ENCODE results near the gene GTF2H4. TPM values are rescaled to one million over a fixed set of nuclear protein-coding genes. Genes with fewer than 3 reads are reported as not detected.
"Not testable (repeated sequence)": the region's sequence is repeated elsewhere in the genome, so short reads cannot be mapped to it uniquely, and the experiment has no call there.

The GTF2H4 gene
- total RNA-seq = 10 to 100 TPM in 3 of 4 donors, 1 to 10 TPM in 1; 9.4 to 16.4 (median 11.8) TPM

DNA sequence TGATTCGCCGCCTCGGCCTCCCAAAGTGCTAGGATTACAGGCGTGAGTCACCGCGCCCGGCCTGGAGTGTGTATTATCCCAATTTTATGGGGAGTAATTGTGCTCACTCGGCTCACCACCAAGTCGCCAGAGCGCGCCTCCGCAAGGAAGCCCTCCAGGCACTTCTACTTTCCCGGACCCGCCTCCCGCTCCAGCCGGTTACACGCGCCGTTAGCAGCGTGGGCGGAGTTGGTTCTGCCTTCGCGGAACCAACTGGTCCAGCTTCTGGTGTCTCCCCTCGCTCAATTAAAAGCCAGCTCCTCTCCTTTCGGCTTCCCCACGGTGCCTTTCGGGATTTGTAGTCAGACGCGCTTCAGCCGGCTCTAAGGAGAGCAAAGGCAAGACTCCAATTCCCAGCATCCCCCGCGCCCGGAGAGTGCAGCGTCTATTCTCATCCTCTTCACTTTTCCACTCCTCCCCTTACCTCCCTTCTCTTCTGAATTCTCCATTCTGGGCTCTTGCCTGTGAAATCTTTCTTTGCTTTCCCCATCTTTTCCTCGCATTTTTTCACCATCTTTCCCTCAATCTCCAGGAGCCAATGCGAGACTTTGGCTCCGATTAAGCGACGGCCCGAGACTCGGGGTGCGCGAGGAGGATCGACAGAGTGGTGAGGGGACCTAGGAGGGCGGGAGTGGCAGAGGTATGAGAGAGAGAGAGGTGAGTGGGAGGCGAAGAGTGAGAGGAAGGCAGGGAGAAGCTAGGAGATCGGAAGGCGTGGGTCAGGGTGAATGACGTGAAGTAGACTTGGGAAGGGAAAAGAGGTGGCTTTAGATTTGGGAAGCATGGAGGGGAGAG, at the start of gene GTF2H4:
Gene GTF2H4, plus strand, starts transcription at position 450 of the 834 bp plus-strand sequence.
- Histone ChIP-seq H3K27ac (peak within 1 kb of the TSS; percentile 32 to 77 (median 58)), H3K9me3 (no peaks in the 10 kb centered on the region), H3K27me3 (no peaks in the 10 kb centered on the region), H3K4me3 (peak within 1 kb of the TSS; percentile 64 to 92), H3K4me1 (peaks cover 2 to 24% (median 10%) of the 10 kb centered on the region in 3 donors), H3K36me3 (peaks cover 0 to 36% of the 10 kb centered on the region in 2 donors)
- ATAC-seq = peak; percentile 99
- no peak for TF ChIP-seq EP300 (IDR thresholded peaks at IDR 0.05)
- peak; percentile 60 for TF ChIP-seq POLR2AphosphoS5 (IDR thresholded peaks at IDR 0.05)
- TF ChIP-seq, protein P1, sequence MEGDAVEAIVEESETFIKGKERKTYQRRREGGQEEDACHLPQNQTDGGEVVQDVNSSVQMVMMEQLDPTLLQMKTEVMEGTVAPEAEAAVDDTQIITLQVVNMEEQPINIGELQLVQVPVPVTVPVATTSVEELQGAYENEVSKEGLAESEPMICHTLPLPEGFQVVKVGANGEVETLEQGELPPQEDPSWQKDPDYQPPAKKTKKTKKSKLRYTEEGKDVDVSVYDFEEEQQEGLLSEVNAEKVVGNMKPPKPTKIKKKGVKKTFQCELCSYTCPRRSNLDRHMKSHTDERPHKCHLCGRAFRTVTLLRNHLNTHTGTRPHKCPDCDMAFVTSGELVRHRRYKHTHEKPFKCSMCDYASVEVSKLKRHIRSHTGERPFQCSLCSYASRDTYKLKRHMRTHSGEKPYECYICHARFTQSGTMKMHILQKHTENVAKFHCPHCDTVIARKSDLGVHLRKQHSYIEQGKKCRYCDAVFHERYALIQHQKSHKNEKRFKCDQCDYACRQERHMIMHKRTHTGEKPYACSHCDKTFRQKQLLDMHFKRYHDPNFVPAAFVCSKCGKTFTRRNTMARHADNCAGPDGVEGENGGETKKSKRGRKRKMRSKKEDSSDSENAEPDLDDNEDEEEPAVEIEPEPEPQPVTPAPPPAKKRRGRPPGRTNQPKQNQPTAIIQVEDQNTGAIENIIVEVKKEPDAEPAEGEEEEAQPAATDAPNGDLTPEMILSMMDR (IDR thresholded peaks at IDR 0.05) = no peak
- WGBS, 2 donors (ENCODE audit: low coverage in 1 of 2) = 0 to 2% methylated on average over 10 to 29 of the region's 49 CpGs

DNA sequence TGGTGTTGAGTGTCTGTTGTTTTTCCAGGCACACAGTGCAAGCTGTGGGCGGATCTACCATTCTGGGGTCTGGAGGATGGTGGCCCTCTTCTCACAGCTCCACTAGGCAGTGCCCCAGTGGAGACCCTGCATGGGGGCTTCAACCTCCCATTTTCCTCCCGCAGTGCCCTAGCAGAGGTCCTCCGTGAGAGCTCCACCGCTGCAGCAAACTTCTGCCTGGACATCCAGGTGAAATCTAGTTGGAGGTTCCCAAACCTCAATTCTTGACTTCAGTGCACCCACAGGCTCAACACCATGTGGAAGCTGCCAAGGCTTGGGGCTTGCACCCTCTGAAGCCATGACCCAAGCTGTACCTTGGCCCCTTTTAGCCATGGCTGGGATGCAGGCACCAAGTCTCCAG, 48.3 kb upstream of the GTF2H4 start:
- H3K4me3 ChIP-seq, ATAC-seq, H3K27ac ChIP-seq, H3K9me3 ChIP-seq, H3K4me1 ChIP-seq, H3K36me3 ChIP-seq, H3K27me3 ChIP-seq: not testable (repeated sequence)
- WGBS, 2 donors (ENCODE audit: low coverage in 1 of 2) = no CpG with 5 or more reads among the region's 4 CpGs

DNA sequence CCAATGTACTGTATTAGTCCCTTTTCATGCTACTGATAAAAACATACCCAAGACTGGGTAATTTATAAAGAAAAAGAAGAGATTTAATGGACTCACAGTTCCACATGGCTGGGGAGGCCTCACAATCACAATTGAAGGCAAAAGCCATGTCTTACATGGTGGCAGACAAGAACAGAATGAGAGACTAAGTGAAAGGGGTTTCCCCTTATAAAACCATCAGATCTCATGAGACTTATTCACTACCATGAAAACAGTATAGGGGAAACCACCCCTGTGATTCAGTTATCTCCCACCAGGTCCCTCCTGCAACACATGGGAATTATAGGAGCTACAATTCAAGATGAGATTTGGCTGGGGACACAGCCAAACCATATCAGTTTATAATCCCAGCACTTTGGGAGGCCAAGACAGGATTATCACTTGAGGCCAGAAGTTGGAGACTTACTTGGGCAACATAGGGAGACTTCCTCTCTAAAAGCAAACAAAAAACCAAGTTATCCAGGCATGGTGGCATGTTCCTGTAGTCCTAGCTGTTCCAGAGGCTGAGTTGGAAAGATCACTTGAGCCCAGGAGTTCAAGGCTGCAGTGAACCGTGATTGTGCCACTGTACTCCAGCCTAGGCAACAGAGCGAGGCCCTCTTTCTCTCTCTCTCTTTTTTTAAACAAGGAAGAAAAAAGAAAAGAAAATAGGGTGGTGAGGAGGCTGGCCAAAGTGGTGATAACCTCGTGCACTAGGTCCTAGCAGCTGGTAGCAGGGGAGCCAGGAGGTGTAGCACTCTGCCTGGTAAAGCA, 46.6 kb upstream of the GTF2H4 start:
- no peak for ATAC-seq
- WGBS, 2 donors (ENCODE audit: low coverage in 1 of 2) = 51 to 52% methylated on average over 2 to 3 of the region's 3 CpGs

DNA sequence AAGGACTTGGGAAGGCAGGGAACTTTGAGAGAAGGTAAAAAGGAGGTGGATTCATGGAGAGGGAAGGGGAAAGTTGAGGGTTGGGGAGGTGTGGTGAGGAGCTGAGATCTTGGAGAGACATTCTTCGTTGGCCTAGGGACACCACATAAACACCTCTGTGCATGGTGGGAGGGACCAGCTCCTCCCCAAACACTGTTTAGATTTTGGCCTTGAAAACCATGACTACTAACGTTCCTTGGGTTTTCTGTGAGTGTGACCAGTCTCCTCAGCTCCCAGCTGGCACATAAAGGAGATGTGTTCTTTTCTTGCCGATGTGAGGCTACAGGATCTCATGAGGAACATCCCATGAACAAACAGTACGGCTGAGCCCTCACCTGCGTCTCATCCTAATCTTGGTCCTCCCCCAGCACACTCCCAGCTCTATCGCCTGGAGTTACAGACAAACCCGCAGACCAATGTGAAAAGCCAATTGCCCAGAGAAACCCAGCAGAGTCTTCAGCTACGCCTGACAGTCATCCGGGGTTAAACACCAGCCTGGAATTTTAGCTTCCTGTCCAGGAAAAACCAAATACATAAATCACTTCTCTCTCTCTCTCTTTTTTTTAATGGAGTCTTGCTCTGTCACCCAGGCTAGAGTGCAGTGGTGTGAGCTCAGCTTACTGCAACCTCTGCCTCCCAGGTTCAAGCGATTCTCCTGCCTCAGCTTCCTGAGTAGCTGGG, 45.7 kb upstream of the GTF2H4 start:
- Histone ChIP-seq H3K9me3 (no peaks in the 10 kb centered on the region), H3K27me3 (no peaks in the 10 kb centered on the region), H3K4me1 (no peaks in the 10 kb centered on the region), H3K36me3 (no peaks in the 10 kb centered on the region), H3K27ac (no peak overlapping the region), H3K4me3 (no peak overlapping the region)
- WGBS, 2 donors (ENCODE audit: low coverage in 1 of 2) = 50 to 69% methylated on average over 4 to 5 of the region's 10 CpGs
- ATAC-seq = no peak
- TF ChIP-seq, protein P1 (IDR thresholded peaks at IDR 0.05) = no peak
- TF ChIP-seq POLR2AphosphoS5 (IDR thresholded peaks at IDR 0.05) (no peak), POLR2A (IDR thresholded peaks at IDR 0.05) (no peak), EP300 (IDR thresholded peaks at IDR 0.05) (no peak)

More for the DNA sequence above, 46.6 kb upstream of the GTF2H4 start:
- Histone ChIP-seq H3K4me1 (no peaks in the 10 kb centered on the region), H3K9me3 (no peaks in the 10 kb centered on the region), H3K27ac (no peak overlapping the region), H3K36me3 (no peaks in the 10 kb centered on the region), H3K4me3 (no peak overlapping the region), H3K27me3 (no peaks in the 10 kb centered on the region)
- no peak for TF ChIP-seq POLR2AphosphoS5 (IDR thresholded peaks at IDR 0.05)
- no peak for TF ChIP-seq EP300 (IDR thresholded peaks at IDR 0.05)
- TF ChIP-seq POLR2A (IDR thresholded peaks at IDR 0.05) = no peak
- TF ChIP-seq, protein P1 (IDR thresholded peaks at IDR 0.05) = no peak

DNA sequence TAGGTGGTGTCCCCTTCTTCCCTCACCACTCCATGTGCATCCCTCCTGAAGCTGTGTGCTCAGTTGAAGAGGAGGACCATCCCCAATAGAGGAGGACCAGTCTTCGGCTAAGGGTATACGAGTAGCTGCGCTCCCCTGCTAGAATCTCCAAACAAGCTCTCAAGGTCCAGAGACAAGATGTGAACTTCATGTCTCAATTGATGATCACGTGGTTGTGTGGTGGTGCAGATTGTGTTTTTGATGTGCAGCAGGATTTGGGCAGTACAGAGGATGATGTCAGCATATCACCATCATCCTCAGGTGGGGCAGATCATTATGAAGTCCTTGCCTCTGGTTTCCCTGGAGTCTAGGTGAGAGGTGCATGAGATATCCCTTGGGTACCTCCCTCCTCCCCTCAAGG, 43.7 kb upstream of the GTF2H4 start:
- Histone ChIP-seq H3K9me3 (peaks cover 0 to 4% (median 0%) of the 10 kb centered on the region in 3 donors), H3K4me1 (no peaks in the 10 kb centered on the region), H3K4me3 (no peak overlapping the region), H3K27ac (no peak overlapping the region), H3K27me3 (no peaks in the 10 kb centered on the region), H3K36me3 (no peaks in the 10 kb centered on the region)
- TF ChIP-seq, protein P1 (IDR thresholded peaks at IDR 0.05) = no peak
- WGBS, 2 donors (ENCODE audit: low coverage in 1 of 2) = 80 to 90% methylated on average over 1 to 2 of the region's 4 CpGs
- no peak for ATAC-seq

DNA sequence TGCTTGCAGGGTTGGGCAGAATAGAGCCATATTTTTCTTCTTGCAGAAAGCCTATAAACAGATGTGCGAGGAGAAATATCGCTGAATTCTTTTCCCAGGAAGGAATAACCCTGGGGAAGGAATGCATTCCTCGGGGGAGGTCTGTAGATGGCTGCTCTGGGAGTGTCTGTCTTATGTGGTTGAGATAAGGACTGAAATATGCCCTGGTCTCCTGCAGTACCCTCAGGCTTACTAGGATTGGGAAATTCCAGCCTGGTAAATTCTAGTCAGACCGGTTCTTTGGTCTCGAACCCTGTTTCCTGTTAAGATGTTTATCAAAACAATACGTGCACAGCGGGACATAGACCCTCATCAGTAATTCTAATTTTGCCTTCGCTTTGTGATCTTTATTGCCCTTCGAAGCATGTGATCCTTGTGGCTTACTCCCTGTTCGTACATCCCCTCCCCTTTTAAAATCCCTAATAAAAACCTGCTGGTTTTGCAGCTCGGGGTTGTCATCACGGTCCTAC, 38.7 kb upstream of the GTF2H4 start:
- H3K36me3 ChIP-seq = not testable (repeated sequence)
- whole genome bisulfite sequencing, 2 donors (ENCODE audit: low coverage in 1 of 2) = 85 to 100% methylated on average over 2 to 12 of the region's 12 CpGs

More for the DNA sequence above, 38.7 kb upstream of the GTF2H4 start:
- H3K27me3 ChIP-seq, H3K4me1 ChIP-seq, H3K27ac ChIP-seq, ATAC-seq, H3K4me3 ChIP-seq: not testable (repeated sequence)
- H3K9me3 ChIP-seq = peaks cover 0 to 22% (median 0%) of the 10 kb centered on the region in 3 donors

Measured in gastroesophageal sphincter (tissue), 4 donors.